DOHH2 (cell line): Measurements from ENCODE around the gene HTR4.
"Not testable (repeated sequence)": the region's sequence is repeated elsewhere in the genome, so short reads cannot be mapped to it uniquely, and the experiment has no call there.

Experiments
- H3F3A ChIP-seq: fragments of 200-600 bp; sonication (generic), shearing (Covaris generic); 2 replicates; pipeline ENCODE4 v1.6.0; 2016; ENCODE audit warnings: antibody characterized with exemption, mild to moderate bottlenecking; ENCODE audit not compliant: control insufficient read depth, insufficient read depth
- H3K27ac ChIP-seq: fragments of 200-600 bp; sonication (generic); 2 replicates; pipeline ENCODE4 v1.5.1; 2014; ENCODE audit warnings: low read depth, mild to moderate bottlenecking, low read length, moderate library complexity
- H3K27me3 ChIP-seq: fragments of 200-600 bp; sonication (generic); 2 replicates; pipeline ENCODE4 v1.6.1; 2014; ENCODE audit warnings: mild to moderate bottlenecking, low read length, mixed read lengths; ENCODE audit not compliant: control insufficient read depth
- H3K36me3 ChIP-seq: fragments of 200-600 bp; sonication (generic); 2 replicates; pipeline ENCODE4 v1.6.1; 2014; ENCODE audit warnings: mild to moderate bottlenecking, low read length, moderate library complexity, mixed read lengths; ENCODE audit not compliant: control insufficient read depth
- H3K4me1 ChIP-seq: fragments of 200-600 bp; sonication (generic); 2 replicates; pipeline ENCODE4 v1.6.1; 2014; ENCODE audit warnings: mild to moderate bottlenecking, low read length, mixed read lengths; ENCODE audit not compliant: control insufficient read depth
- H3K4me2 ChIP-seq: fragments of 200-600 bp; sonication (generic); 2 replicates; pipeline ENCODE4 v1.6.0; 2014; ENCODE audit warnings: mild to moderate bottlenecking, low read length, moderate library complexity
- H3K4me3 ChIP-seq: fragments of 200-600 bp; sonication (generic); 2 replicates; pipeline ENCODE4 v1.5.1; 2014; ENCODE audit warnings: mild to moderate bottlenecking, low read length, mixed read lengths
- H3K79me2 ChIP-seq: fragments of 200-600 bp; sonication (generic); 2 replicates; pipeline ENCODE4 v1.6.1; 2014; ENCODE audit warnings: mild to moderate bottlenecking, low read length, mixed read lengths; ENCODE audit not compliant: control insufficient read depth
- H3K9me2 ChIP-seq: fragments of 200-600 bp; sonication (generic); replicated peaks from 2 replicates; pipeline ENCODE4 v1.6.1; 2014; ENCODE audit warnings: mild to moderate bottlenecking, low read length, mixed read lengths; ENCODE audit not compliant: control insufficient read depth
- H3K9me3 ChIP-seq: fragments of 200-600 bp; sonication (generic); 2 replicates; pipeline ENCODE4 v1.6.1; 2014; ENCODE audit warnings: antibody characterized with exemption, low read length, mixed read lengths; ENCODE audit not compliant: control insufficient read depth, insufficient read depth
- H4K20me1 ChIP-seq: fragments of 200-600 bp; sonication (generic); 2 replicates; pipeline ENCODE4 v1.6.0; 2014; ENCODE audit warnings: low read depth, mild to moderate bottlenecking, antibody characterized with exemption, low read length, moderate library complexity; ENCODE audit not compliant: control insufficient read depth, insufficient read depth
- EZH2phosphoT487 ChIP-seq: fragments of 200-600 bp; sonication (generic); IDR thresholded peaks from 2 replicates; pipeline ENCODE4 v1.6.1; 2017; ENCODE audit warnings: borderline replicate concordance, mild to moderate bottlenecking, antibody characterized with exemption, low read length, moderate library complexity, mixed read lengths
- TF ChIP-seq, protein P1 (sequence below): fragments of 200-600 bp; sonication (generic); IDR thresholded peaks from one replicate; pipeline ENCODE4 v1.5.1; 2014; ENCODE audit warnings: antibody characterized with exemption, mild to moderate bottlenecking, low read depth, low read length; ENCODE audit not compliant: poor library complexity, severe bottlenecking

Gene HTR4

DNA sequence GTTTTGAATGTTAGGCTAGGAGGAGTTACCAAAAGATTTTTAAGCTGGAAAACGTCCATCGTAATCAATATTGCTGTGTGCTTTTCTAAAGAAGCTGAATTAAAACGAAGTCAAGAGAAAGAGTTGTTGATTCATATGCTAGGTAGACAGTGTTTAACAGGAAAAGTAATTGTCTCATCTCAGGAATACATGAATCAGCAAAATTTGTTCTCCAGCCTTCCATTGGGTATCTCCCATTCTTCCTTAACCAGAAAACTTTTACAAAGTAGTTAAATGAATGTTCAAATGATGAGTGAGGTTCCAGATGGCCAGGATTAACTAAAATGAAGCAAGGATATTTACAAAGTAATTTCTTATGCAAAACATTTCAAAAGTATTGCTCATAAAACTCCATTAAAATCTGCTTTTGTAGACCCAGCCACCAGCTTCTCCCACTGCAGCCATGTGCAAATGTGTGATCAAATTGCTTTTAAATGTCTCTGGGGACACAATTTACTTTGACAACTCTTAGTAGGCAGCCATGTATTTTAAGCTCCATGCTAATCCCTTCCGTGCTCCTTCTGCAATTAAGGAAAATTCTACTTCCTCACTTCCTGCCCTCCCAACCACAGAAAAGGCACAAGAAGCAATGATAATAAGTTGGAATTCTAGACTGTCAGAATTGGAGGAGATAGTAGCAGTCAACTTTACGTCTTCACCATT lies 121.2 kb downstream of the HTR4 start:
- Histone ChIP-seq H3K79me2 (no peaks in the 10 kb centered on the region), H3K27ac (no peak overlapping the region), H3K4me2 (no peak overlapping the region), H3K4me3 (no peak overlapping the region), H3K27me3 (no peaks in the 10 kb centered on the region), H3F3A (no peaks in the 10 kb centered on the region), H4K20me1 (no peaks in the 10 kb centered on the region), H3K4me1 (no peaks in the 10 kb centered on the region), H3K36me3 (no peaks in the 10 kb centered on the region), H3K9me3 (peaks cover 13% of the 10 kb centered on the region; the same call in 1 of the 2 replicates), H3K9me2 (no peaks in the 10 kb centered on the region)
- TF ChIP-seq, protein P1, sequence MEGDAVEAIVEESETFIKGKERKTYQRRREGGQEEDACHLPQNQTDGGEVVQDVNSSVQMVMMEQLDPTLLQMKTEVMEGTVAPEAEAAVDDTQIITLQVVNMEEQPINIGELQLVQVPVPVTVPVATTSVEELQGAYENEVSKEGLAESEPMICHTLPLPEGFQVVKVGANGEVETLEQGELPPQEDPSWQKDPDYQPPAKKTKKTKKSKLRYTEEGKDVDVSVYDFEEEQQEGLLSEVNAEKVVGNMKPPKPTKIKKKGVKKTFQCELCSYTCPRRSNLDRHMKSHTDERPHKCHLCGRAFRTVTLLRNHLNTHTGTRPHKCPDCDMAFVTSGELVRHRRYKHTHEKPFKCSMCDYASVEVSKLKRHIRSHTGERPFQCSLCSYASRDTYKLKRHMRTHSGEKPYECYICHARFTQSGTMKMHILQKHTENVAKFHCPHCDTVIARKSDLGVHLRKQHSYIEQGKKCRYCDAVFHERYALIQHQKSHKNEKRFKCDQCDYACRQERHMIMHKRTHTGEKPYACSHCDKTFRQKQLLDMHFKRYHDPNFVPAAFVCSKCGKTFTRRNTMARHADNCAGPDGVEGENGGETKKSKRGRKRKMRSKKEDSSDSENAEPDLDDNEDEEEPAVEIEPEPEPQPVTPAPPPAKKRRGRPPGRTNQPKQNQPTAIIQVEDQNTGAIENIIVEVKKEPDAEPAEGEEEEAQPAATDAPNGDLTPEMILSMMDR = no peak
- no peak for TF ChIP-seq EZH2phosphoT487

DNA sequence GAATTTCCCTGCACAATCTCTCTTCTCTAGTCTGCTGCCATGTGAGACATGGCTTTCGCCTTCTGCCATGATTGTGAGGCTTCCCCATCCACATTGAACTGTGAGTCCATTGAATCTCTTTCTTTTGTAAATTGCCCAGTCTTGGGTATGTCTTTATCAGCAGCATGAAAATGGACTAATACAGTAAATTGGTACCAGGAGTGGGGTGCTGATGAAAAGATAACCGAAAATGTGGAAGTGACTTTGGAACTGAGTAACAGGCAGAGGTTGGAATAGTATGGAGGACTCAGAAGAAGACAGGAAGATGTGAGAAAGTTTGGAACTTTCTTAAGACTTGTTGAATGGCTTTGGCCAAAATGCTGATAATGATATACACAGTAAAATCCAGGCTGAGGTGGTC lies 124.9 kb downstream of the HTR4 start:
- not testable (repeated sequence) for H3F3A ChIP-seq, H3K4me3 ChIP-seq, H3K36me3 ChIP-seq, H3K27ac ChIP-seq, H3K9me2 ChIP-seq, H3K27me3 ChIP-seq, H3K4me1 ChIP-seq, H3K79me2 ChIP-seq, H3K4me2 ChIP-seq, H4K20me1 ChIP-seq
- peaks cover 13% of the 10 kb centered on the region; the same call in 1 of the 2 replicates for H3K9me3 ChIP-seq

DNA sequence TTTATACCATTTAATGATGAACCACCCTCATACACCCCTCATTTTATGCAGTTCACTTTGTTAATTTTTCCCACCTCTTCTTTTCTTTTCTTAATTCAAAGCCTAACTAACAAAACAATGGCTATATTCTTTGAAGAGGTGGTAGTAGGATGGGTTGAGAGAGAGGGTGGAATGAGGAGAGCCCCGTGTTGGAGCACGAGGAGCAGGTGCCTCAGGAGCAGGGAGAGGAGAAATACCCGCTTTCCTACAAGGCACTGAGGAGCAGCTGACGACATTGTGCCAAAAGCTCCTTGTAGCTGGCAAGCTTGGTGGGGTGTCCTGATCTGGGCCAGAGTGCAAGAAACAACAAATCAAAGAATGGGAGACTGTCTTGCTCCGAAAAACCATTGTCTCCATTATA lies 129.6 kb downstream of the HTR4 start:
- no peaks in the 10 kb centered on the region for H4K20me1 ChIP-seq
- H3K79me2 ChIP-seq = no peaks in the 10 kb centered on the region
- H3K27me3 ChIP-seq = no peaks in the 10 kb centered on the region
- H3K4me2 ChIP-seq = no peak overlapping the region
- no peaks in the 10 kb centered on the region for H3F3A ChIP-seq
- no peaks in the 10 kb centered on the region for H3K36me3 ChIP-seq
- H3K4me3 ChIP-seq = no peak overlapping the region
- H3K4me1 ChIP-seq = no peaks in the 10 kb centered on the region
- no peak overlapping the region for H3K27ac ChIP-seq
- peaks cover 7% of the 10 kb centered on the region; the same call in 1 of the 2 replicates for H3K9me3 ChIP-seq
- no peaks in the 10 kb centered on the region for H3K9me2 ChIP-seq
- TF ChIP-seq, protein P1 = no peak
- no peak for TF ChIP-seq EZH2phosphoT487

DNA sequence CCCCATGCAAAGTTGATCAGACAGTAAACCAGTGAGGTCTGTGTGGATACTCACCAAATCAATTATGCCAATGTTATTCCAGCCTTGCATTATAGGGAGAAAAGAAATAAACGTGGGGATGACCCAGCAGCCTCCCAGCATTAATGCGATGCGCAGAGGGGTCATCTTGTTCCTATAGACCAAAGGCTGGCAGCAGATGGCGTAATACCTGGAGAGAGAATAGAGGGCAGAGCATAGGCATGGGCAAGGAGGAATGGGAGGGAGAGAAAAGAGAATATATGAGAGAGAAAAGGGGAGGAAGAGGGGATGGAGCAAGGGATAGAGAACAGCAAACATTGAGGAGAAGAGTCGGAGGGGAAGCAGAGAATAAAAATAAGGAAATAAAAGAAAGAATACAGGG lies 131.2 kb downstream of the HTR4 start:
- Histone ChIP-seq H3K9me2 (no peaks in the 10 kb centered on the region), H3K4me3 (no peak overlapping the region), H3K4me1 (no peaks in the 10 kb centered on the region), H3K9me3 (no peaks in the 10 kb centered on the region), H3K36me3 (no peaks in the 10 kb centered on the region), H3K27ac (no peak overlapping the region), H4K20me1 (no peaks in the 10 kb centered on the region), H3F3A (no peaks in the 10 kb centered on the region), H3K4me2 (no peak overlapping the region), H3K79me2 (no peaks in the 10 kb centered on the region), H3K27me3 (no peaks in the 10 kb centered on the region)
- TF ChIP-seq EZH2phosphoT487 = no peak
- TF ChIP-seq, protein P1 = no peak
